B cell (primary cell): ENCODE measurements around the gene GALNT11.

Experiments
- EZH2 ChIP-seq: IDR thresholded peaks from 2 replicates; pipeline ENCODE4 v1.6.1; 2012; ENCODE audit warnings: borderline replicate concordance, low read depth, mild to moderate bottlenecking, moderate library complexity, low read length; ENCODE audit not compliant: insufficient read depth, poor library complexity, severe bottlenecking
- TF ChIP-seq, protein P1 (sequence below): fragments of 200-600 bp; IDR thresholded peaks from one replicate; pipeline ENCODE4 v1.8.0; 2022; ENCODE audit warnings: antibody characterized with exemption, mild to moderate bottlenecking

DNA sequence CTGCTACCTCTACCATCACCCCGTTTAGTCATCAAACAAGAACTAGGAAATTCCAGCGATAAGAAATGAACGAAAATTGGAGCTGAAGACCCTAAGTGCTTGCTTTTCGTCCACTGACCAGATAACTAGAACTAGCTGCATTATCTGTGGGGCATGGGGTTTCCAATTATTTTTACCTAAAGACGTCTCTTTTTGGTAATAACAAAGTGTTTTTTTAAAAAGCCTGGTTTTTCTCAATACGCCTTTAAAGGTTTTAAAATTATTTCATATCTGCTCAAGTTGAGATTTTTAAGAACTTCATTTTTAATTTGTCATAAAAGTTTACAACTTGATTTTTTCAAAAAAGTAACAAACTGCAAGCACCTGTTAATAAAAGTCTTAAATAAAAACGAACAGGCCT is 104.2 kb downstream of the GALNT11 start:
- TF ChIP-seq, protein P1, sequence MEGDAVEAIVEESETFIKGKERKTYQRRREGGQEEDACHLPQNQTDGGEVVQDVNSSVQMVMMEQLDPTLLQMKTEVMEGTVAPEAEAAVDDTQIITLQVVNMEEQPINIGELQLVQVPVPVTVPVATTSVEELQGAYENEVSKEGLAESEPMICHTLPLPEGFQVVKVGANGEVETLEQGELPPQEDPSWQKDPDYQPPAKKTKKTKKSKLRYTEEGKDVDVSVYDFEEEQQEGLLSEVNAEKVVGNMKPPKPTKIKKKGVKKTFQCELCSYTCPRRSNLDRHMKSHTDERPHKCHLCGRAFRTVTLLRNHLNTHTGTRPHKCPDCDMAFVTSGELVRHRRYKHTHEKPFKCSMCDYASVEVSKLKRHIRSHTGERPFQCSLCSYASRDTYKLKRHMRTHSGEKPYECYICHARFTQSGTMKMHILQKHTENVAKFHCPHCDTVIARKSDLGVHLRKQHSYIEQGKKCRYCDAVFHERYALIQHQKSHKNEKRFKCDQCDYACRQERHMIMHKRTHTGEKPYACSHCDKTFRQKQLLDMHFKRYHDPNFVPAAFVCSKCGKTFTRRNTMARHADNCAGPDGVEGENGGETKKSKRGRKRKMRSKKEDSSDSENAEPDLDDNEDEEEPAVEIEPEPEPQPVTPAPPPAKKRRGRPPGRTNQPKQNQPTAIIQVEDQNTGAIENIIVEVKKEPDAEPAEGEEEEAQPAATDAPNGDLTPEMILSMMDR, result no peak
- TF ChIP-seq EZH2, result no peak
